NT2/D1 (cell line): ENCODE results near the gene IGLL1.
"Not testable (repeated sequence)": the region's sequence is repeated elsewhere in the genome, so short reads cannot be mapped to it uniquely, and the experiment has no call there.

ENCODE experiments used
- DNase-seq: peaks from one replicate; pipeline ENCODE4 v3.0.0-alpha.2; 2011; ENCODE audit warnings: low read depth, low spot score
- H3K27me3 ChIP-seq: 2 replicates; pipeline ENCODE4 v1.6.0; 2011; ENCODE audit warnings: mild to moderate bottlenecking; ENCODE audit not compliant: insufficient read length, insufficient read depth
- H3K36me3 ChIP-seq: 2 replicates; pipeline ENCODE4 v1.6.1; 2011; ENCODE audit warnings: mild to moderate bottlenecking, low read length, mixed read lengths; ENCODE audit not compliant: insufficient read depth, insufficient read length
- H3K4me1 ChIP-seq: 2 replicates; pipeline ENCODE4 v1.5.1; 2011; ENCODE audit not compliant: insufficient read depth, insufficient read length
- H3K4me3 ChIP-seq: 2 replicates; pipeline ENCODE4 v1.5.1; 2011; ENCODE audit warnings: low read depth; ENCODE audit not compliant: insufficient read length
- H3K9ac ChIP-seq: 2 replicates; pipeline ENCODE4 v1.6.0; 2011; ENCODE audit warnings: low read depth; ENCODE audit not compliant: insufficient read length
- H3K9me3 ChIP-seq: 2 replicates; pipeline ENCODE4 v1.5.1; 2011; ENCODE audit warnings: mild to moderate bottlenecking, low read length; ENCODE audit not compliant: insufficient read depth
- SUZ12 ChIP-seq: IDR thresholded peaks from 2 replicates; pipeline ENCODE4 v1.6.1; 2011; ENCODE audit not compliant: insufficient read length, insufficient read depth; ENCODE audit errors: extremely low read depth
- YY1 ChIP-seq: IDR thresholded peaks from 2 replicates; pipeline ENCODE4 v1.6.1; 2011; ENCODE audit not compliant: insufficient read length, insufficient read depth
- ZNF274 ChIP-seq: IDR thresholded peaks from 2 replicates; pipeline ENCODE4 v1.6.1; 2011; ENCODE audit warnings: mild to moderate bottlenecking, low read depth, low read length

IGLL1 gene

GRCh38 chr22:23598805-23599518 lies 18.9 kb upstream of the IGLL1 start:
- Histone ChIP-seq H3K4me3 (no peak overlapping the region), H3K36me3 (no peaks in the 10 kb centered on the region), H3K4me1 (no peaks in the 10 kb centered on the region), H3K27me3 (peaks cover 2% of the 10 kb centered on the region), H3K9ac (no peak overlapping the region), H3K9me3 (no peaks in the 10 kb centered on the region)
- DNase-seq, result no peak
- TF ChIP-seq ZNF274, result no peak
- TF ChIP-seq YY1, result no peak
- TF ChIP-seq SUZ12, result no peak

GRCh38 chr22:23597576-23598268 lies 17.6 kb upstream of the IGLL1 start:
- DNase-seq, H3K9ac ChIP-seq, H3K4me1 ChIP-seq, H3K36me3 ChIP-seq, H3K27me3 ChIP-seq, H3K9me3 ChIP-seq, H3K4me3 ChIP-seq: not testable (repeated sequence)

- H3K4me3 ChIP-seq, H3K9ac ChIP-seq, H3K36me3 ChIP-seq, H3K9me3 ChIP-seq, H3K27me3 ChIP-seq, H3K4me1 ChIP-seq, DNase-seq: not testable (repeated sequence)
Observed at GRCh38 chr22:23595904-23596303, 15.8 kb upstream of the IGLL1 start.

- Histone ChIP-seq H3K9ac (no peak overlapping the region), H3K4me3 (no peak overlapping the region), H3K36me3 (no peaks in the 10 kb centered on the region), H3K27me3 (no peaks in the 10 kb centered on the region), H3K9me3 (no peaks in the 10 kb centered on the region), H3K4me1 (peaks cover 4% of the 10 kb centered on the region)
- TF ChIP-seq YY1 (no peak), ZNF274 (no peak), SUZ12 (no peak)
- no peak for DNase-seq
Observed at GRCh38 chr22:23591846-23592245, 11.8 kb upstream of the IGLL1 start.

GRCh38 chr22:23591201-23591791 lies 11.2 kb upstream of the IGLL1 start:
- Histone ChIP-seq H3K9me3 (no peaks in the 10 kb centered on the region), H3K9ac (peak overlapping the region; percentile 36), H3K36me3 (no peaks in the 10 kb centered on the region), H3K4me3 (no peak overlapping the region), H3K27me3 (no peaks in the 10 kb centered on the region), H3K4me1 (peaks cover 4% of the 10 kb centered on the region)
- no peak for TF ChIP-seq SUZ12
- no peak for TF ChIP-seq ZNF274
- TF ChIP-seq YY1, result no peak
- DNase-seq, result peak; percentile 61

GRCh38 chr22:23583836-23584235 lies 3.7 kb upstream of the IGLL1 start:
- no peaks in the 10 kb centered on the region for H3K9me3 ChIP-seq
- no peaks in the 10 kb centered on the region for H3K4me1 ChIP-seq
- H3K36me3 ChIP-seq, result no peaks in the 10 kb centered on the region
- no peak for DNase-seq
- no peak overlapping the region for H3K9ac ChIP-seq
- H3K27me3 ChIP-seq, result no peaks in the 10 kb centered on the region
- TF ChIP-seq SUZ12 (no peak), YY1 (no peak), ZNF274 (no peak)
- no peak overlapping the region for H3K4me3 ChIP-seq

GRCh38 chr22:23583153-23583552 lies 3.1 kb upstream of the IGLL1 start:
- no peak overlapping the region for H3K4me3 ChIP-seq
- no peak for DNase-seq
- no peaks in the 10 kb centered on the region for H3K4me1 ChIP-seq
- H3K27me3 ChIP-seq, result no peaks in the 10 kb centered on the region
- no peak overlapping the region for H3K9ac ChIP-seq
- no peak for TF ChIP-seq ZNF274
- no peak for TF ChIP-seq YY1
- TF ChIP-seq SUZ12, result no peak
- no peaks in the 10 kb centered on the region for H3K9me3 ChIP-seq
- H3K36me3 ChIP-seq, result no peaks in the 10 kb centered on the region
